CD1c-positive myeloid dendritic cell (primary cell): Measurements from ENCODE around the gene EFNA3.

Experiments used
- DNase-seq: peaks from one replicate; pipeline ENCODE4 v3.0.0-alpha.2; 2016; ENCODE audit errors: extremely low spot score

The EFNA3 gene

GRCh38 chr1:155048449-155049334, 29.9 kb upstream of the EFNA3 start:
- no peak for DNase-seq

- DNase-seq = no peak
Measured at GRCh38 chr1:155049651-155050559, 28.7 kb upstream of the EFNA3 start.

GRCh38 chr1:155050560-155051341, 27.9 kb upstream of the EFNA3 start, which contains the start of gene ADAM15:
TSS of gene ADAM15 (plus strand) at chr1:155051316. CDS start at chr1:155051387, 71 bp downstream.
- peak; percentile 95 for DNase-seq

GRCh38 chr1:155051342-155051776, 27.3 kb upstream of the EFNA3 start:
- no peak for DNase-seq

GRCh38 chr1:155051777-155052398, 26.7 kb upstream of the EFNA3 start:
- peak; percentile 82 for DNase-seq

GRCh38 chr1:155052439-155053395, 25.9 kb upstream of the EFNA3 start:
- DNase-seq = peak; percentile 13

- DNase-seq = no peak
Measured at GRCh38 chr1:155053531-155054105, 25.0 kb upstream of the EFNA3 start.

GRCh38 chr1:155057104-155057503, 21.5 kb upstream of the EFNA3 start:
- no peak for DNase-seq

GRCh38 chr1:155057788-155058211, 20.8 kb upstream of the EFNA3 start:
- DNase-seq = no peak

- DNase-seq = no peak
Measured at GRCh38 chr1:155060736-155061135, 17.9 kb upstream of the EFNA3 start.

- DNase-seq = peak; percentile 91
Measured at GRCh38 chr1:155061381-155062150, 17.1 kb upstream of the EFNA3 start.

GRCh38 chr1:155062151-155062686, 16.4 kb upstream of the EFNA3 start:
- DNase-seq = no peak

- peak; percentile 74 for DNase-seq
Measured at GRCh38 chr1:155062702-155063411, 15.8 kb upstream of the EFNA3 start.

GRCh38 chr1:155063550-155064110, 15.0 kb upstream of the EFNA3 start, which contains the start of gene EFNA4:
TSS of gene EFNA4 (plus strand) at chr1:155063740. CDS start at chr1:155063824, 84 bp downstream.
- DNase-seq = peak; percentile 91

GRCh38 chr1:155064111-155064831, 14.4 kb upstream of the EFNA3 start:
- no peak for DNase-seq

- DNase-seq = no peak
Measured at GRCh38 chr1:155064832-155065429, 13.7 kb upstream of the EFNA3 start.
